Hepatocyte (in vitro differentiated cells): ENCODE results near the gene CRNKL1. TPM values are rescaled to one million over a fixed set of nuclear protein-coding genes. Genes with fewer than 3 reads are reported as not detected.
A peak's percentile ranks its signal among the peaks of the same experiment; 100 is the strongest.

Experiments used
- DNase-seq: peaks from one replicate; pipeline ENCODE4 v3.0.0-alpha.2; 2016; ENCODE audit warnings: low spot score
- H2AFZ ChIP-seq: fragments of 200-600 bp; sonication (generic); 2 replicates; pipeline ENCODE4 v1.6.0; 2016; ENCODE audit warnings: antibody characterized with exemption, mild to moderate bottlenecking
- H3K27ac ChIP-seq: fragments of 200-600 bp; sonication (generic); 2 replicates; pipeline ENCODE4 v1.5.1; 2016; ENCODE audit warnings: mild to moderate bottlenecking
- H3K27me3 ChIP-seq: fragments of 200-600 bp; sonication (generic); 2 replicates; pipeline ENCODE4 v1.6.1; 2016
- H3K36me3 ChIP-seq: fragments of 200-600 bp; sonication (generic); replicated peaks from 2 replicates; pipeline ENCODE4 v1.5.1; 2016; ENCODE audit warnings: low read depth; ENCODE audit not compliant: insufficient read depth
- H3K4me1 ChIP-seq: fragments of 200-600 bp; sonication (generic); 2 replicates; pipeline ENCODE4 v1.5.1; 2016; ENCODE audit warnings: mild to moderate bottlenecking, moderate library complexity; ENCODE audit not compliant: insufficient read depth
- H3K4me2 ChIP-seq: fragments of 200-600 bp; sonication (generic); 2 replicates; pipeline ENCODE4 v1.6.0; 2016
- H3K4me3 ChIP-seq: fragments of 200-600 bp; sonication (generic); 2 replicates; pipeline ENCODE4 v1.5.1; 2016; ENCODE audit warnings: mild to moderate bottlenecking
- H3K79me2 ChIP-seq: fragments of 200-600 bp; sonication (generic); 2 replicates; pipeline ENCODE4 v1.6.0; 2017; ENCODE audit warnings: mild to moderate bottlenecking
- H3K9me2 ChIP-seq: fragments of 200-600 bp; sonication (generic); replicated peaks from 2 replicates; pipeline ENCODE4 v1.6.0; 2017; ENCODE audit warnings: mild to moderate bottlenecking; ENCODE audit not compliant: insufficient read depth
- H3K9me3 ChIP-seq: fragments of 200-600 bp; sonication (generic); 2 replicates; pipeline ENCODE4 v1.5.1; 2016; ENCODE audit warnings: low read depth, mild to moderate bottlenecking
- H4K20me1 ChIP-seq: fragments of 200-600 bp; sonication (generic); 2 replicates; pipeline ENCODE4 v1.6.0; 2016; ENCODE audit warnings: mild to moderate bottlenecking; ENCODE audit not compliant: insufficient read depth, poor library complexity, severe bottlenecking
- EZH2 ChIP-seq: fragments of 200-600 bp; sonication (generic); IDR thresholded peaks from 2 replicates; pipeline ENCODE4 v1.6.1; 2016; ENCODE audit warnings: antibody characterized with exemption, mild to moderate bottlenecking, borderline replicate concordance
- EZH2phosphoT487 ChIP-seq: fragments of 200-600 bp; sonication (generic); IDR thresholded peaks from one replicate; pipeline ENCODE4 v1.6.1; 2018; ENCODE audit warnings: antibody characterized with exemption, mild to moderate bottlenecking, low read depth, moderate library complexity; ENCODE audit not compliant: unreplicated experiment, severe bottlenecking
- WGBS: methylation state at CpG from one replicate; pipeline ENCODE4 v1.1.6; 2016; ENCODE audit warnings: low lambda C conversion rate; ENCODE audit errors: missing lambda C conversion rate; 5-methylcytosine and 5-hydroxymethylcytosine counted together
- polyA plus RNA-seq: library from polyadenylated mRNA; unstranded; fragments of >200 nt; fragmentation: Nextera tagmentation; extraction: Ambion mirVana; gene quantifications from 2 replicates; pipeline ENCODE4 v1.2.1, GENCODE V29; 2016
- total RNA-seq: library from RNA; depleted of rRNA; stranded (reverse); fragments of >200 nt; gene quantifications from 2 replicates; pipeline ENCODE4 v1.2.3, GENCODE V29; 2014
- TF ChIP-seq, protein P1 (sequence below): fragments of 200-600 bp; sonication (generic); IDR thresholded peaks from 2 replicates; pipeline ENCODE4 v1.5.1; 2016; ENCODE audit warnings: antibody characterized with exemption, mild to moderate bottlenecking; ENCODE audit not compliant: poor library complexity

CRNKL1 gene
- total and polyA plus RNA-seq, 2 experiments from 2014 or later, result 14.6 to 25.4 TPM

DNA sequence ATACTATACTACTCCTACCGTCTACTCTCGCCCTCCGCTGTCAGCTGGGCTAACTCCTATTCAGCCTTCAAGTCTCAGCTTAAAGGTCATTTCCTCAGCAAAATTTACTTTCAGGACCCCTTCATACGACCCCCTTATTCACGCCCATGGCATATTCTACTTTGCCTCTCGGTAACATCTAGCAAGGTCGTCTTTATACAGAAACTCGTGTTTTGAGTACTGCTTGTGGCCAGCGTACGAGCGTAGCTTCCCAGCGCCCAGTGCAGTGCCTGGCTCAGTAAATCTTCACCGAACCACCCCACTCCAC, 546 bp downstream of the CRNKL1 start:
- no peak for TF ChIP-seq EZH2
- TF ChIP-seq, protein P1, sequence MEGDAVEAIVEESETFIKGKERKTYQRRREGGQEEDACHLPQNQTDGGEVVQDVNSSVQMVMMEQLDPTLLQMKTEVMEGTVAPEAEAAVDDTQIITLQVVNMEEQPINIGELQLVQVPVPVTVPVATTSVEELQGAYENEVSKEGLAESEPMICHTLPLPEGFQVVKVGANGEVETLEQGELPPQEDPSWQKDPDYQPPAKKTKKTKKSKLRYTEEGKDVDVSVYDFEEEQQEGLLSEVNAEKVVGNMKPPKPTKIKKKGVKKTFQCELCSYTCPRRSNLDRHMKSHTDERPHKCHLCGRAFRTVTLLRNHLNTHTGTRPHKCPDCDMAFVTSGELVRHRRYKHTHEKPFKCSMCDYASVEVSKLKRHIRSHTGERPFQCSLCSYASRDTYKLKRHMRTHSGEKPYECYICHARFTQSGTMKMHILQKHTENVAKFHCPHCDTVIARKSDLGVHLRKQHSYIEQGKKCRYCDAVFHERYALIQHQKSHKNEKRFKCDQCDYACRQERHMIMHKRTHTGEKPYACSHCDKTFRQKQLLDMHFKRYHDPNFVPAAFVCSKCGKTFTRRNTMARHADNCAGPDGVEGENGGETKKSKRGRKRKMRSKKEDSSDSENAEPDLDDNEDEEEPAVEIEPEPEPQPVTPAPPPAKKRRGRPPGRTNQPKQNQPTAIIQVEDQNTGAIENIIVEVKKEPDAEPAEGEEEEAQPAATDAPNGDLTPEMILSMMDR, result no peak
- TF ChIP-seq EZH2phosphoT487, result no peak
- Histone ChIP-seq H3K4me3 (peak overlapping the region; percentile 58), H3K27ac (peak overlapping the region; percentile 92), H3K4me2 (peak overlapping the region; percentile 84), H3K9me3 (no peaks in the 10 kb centered on the region), H4K20me1 (no peaks in the 10 kb centered on the region), H3K4me1 (peaks cover 7% of the 10 kb centered on the region), H2AFZ (peak overlapping the region; percentile 55), H3K27me3 (no peaks in the 10 kb centered on the region), H3K79me2 (peaks cover 19% of the 10 kb centered on the region), H3K9me2 (no peaks in the 10 kb centered on the region), H3K36me3 (peaks cover 2% of the 10 kb centered on the region)
- no peak for DNase-seq
- WGBS, result 2% methylated on average over 13 of the region's 13 CpGs

DNA sequence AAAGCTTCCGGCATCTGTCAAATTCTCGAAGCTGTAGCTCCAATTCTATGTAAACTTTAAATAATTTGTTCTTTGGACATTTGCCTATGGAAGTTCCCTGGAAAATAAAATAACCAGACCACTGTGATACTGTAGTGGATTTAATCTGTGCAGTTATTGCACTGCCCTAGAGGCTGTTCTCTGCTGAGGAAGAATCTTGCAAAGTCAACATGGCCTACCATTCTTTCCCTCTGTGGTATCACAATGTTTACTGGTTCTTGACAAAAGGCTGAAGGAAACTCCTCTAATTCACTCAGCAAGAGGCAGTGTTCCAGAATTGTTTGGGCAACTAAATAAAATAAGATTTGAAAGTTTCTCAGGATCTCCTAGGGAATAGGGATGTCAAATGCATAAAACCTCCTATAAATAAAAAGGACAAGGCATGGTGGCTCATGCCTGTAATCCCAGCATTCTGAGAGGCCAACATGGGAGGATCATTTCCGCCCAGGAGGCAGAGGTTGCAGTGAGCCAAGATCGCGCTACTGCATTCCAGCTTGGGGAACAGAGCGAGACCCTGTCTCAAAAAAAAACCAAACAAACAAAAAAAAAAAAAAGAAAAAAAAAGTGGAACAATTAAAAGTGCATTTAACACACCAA, 12.4 kb downstream of the CRNKL1 start:
- no peak overlapping the region for H3K4me2 ChIP-seq
- H3K27ac ChIP-seq, result no peak overlapping the region
- H4K20me1 ChIP-seq, result no peaks in the 10 kb centered on the region
- H3K4me1 ChIP-seq, result no peaks in the 10 kb centered on the region
- H3K4me3 ChIP-seq, result no peak overlapping the region
- DNase-seq, result no peak
- no peaks in the 10 kb centered on the region for H3K79me2 ChIP-seq
- H3K36me3 ChIP-seq, result no peaks in the 10 kb centered on the region
- 97% methylated on average over 6 of the region's 6 CpGs for WGBS
- no peaks in the 10 kb centered on the region for H3K9me2 ChIP-seq
- no peak overlapping the region for H2AFZ ChIP-seq
- TF ChIP-seq EZH2 (no peak), EZH2phosphoT487 (no peak)
- TF ChIP-seq, protein P1, result no peak
- no peaks in the 10 kb centered on the region for H3K27me3 ChIP-seq
- no peaks in the 10 kb centered on the region for H3K9me3 ChIP-seq

DNA sequence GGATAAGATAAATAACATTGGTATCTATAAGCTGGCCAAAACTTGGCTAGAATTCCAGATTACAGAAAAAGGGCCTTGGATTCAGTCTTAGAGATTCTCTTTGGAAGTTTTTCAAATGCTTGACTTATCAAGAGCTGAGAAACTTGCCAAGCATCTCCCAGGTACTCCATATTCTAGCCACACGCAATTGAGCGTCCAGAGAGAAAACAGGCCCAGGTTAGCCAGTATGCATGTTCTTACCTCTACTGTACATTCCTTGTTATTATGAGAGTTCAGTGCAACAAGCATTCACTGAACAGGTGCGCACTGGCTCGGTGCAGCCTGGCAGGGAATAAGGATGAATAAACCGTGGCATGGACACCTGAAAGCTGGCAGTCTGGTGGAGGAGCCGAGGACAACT, 13.7 kb downstream of the CRNKL1 start:
- Histone ChIP-seq H4K20me1 (no peaks in the 10 kb centered on the region), H3K27ac (no peak overlapping the region), H3K79me2 (no peaks in the 10 kb centered on the region), H3K4me3 (no peak overlapping the region), H3K9me2 (no peaks in the 10 kb centered on the region), H3K9me3 (no peaks in the 10 kb centered on the region), H3K4me2 (no peak overlapping the region), H3K27me3 (no peaks in the 10 kb centered on the region), H2AFZ (no peak overlapping the region), H3K36me3 (no peaks in the 10 kb centered on the region), H3K4me1 (no peaks in the 10 kb centered on the region)
- WGBS, result 96% methylated on average over 6 of the region's 6 CpGs
- DNase-seq, result no peak
- TF ChIP-seq, protein P1, result no peak
- TF ChIP-seq EZH2phosphoT487, result no peak
- no peak for TF ChIP-seq EZH2
